Suprapubic skin (tissue), 4 donors: ENCODE measurements around the gene ZNF385D. TPM values are rescaled to one million over a fixed set of nuclear protein-coding genes. Genes with fewer than 3 reads are reported as not detected.

ENCODE experiments used
- DNase-seq, 2 donors: peaks; one replicate each; pipeline ENCODE4 v3.0.0-alpha.2; 2019; ENCODE audit warnings: low spot score in 2 of 2
- H3K27ac ChIP-seq: fragments of 200-600 bp; sonication (generic); one replicate; pipeline ENCODE4 v1.5.1; 2019
- H3K27me3 ChIP-seq: fragments of 200-600 bp; sonication (generic); one replicate; pipeline ENCODE4 v1.5.1; 2019
- H3K36me3 ChIP-seq: fragments of 200-600 bp; sonication (generic); one replicate; pipeline ENCODE4 v1.5.1; 2019
- H3K4me1 ChIP-seq: fragments of 200-600 bp; sonication (generic); one replicate; pipeline ENCODE4 v1.5.1; 2019
- H3K4me3 ChIP-seq: fragments of 200-600 bp; sonication (generic); one replicate; pipeline ENCODE4 v1.5.1; 2019; ENCODE audit warnings: mild to moderate bottlenecking
- H3K9me3 ChIP-seq: fragments of 200-600 bp; sonication (generic); one replicate; pipeline ENCODE4 v1.5.1; 2019
- EP300 ChIP-seq: sonication (generic); formaldehyde crosslinking; IDR thresholded peaks from one replicate; pipeline ENCODE4 v1.6.1; 2017; ENCODE audit warnings: antibody characterized with exemption
- POLR2A ChIP-seq, 2 donors: fragments of 450-650 bp; IDR thresholded peaks; one replicate each; pipeline ENCODE4 v1.6.1; 2017; ENCODE audit warnings: antibody characterized with exemption in 2 of 2, mild to moderate bottlenecking in 2 of 2, moderate library complexity in 2 of 2
- POLR2AphosphoS5 ChIP-seq, 3 donors: sonication (generic); formaldehyde crosslinking; IDR thresholded peaks; one replicate each; pipeline ENCODE4 v1.6.1; 2017; ENCODE audit warnings: antibody characterized with exemption in 3 of 3
- WGBS: methylation state at CpG from one replicate; pipeline ENCODE4 v1.1.5; 2018; 5-methylcytosine and 5-hydroxymethylcytosine counted together
- total RNA-seq, 4 donors: library from RNA; depleted of rRNA; stranded (reverse); fragments of >200 nt; gene quantifications; one replicate each; pipeline ENCODE4 v1.1.0, GENCODE V29; 2016
- TF ChIP-seq, protein P1 (sequence below), 2 donors: fragments of 200-600 bp in 1 of 2; fragments of 450-650 bp in 1 of 2; sonication (generic) in 1 of 2; IDR thresholded peaks; one replicate each; pipeline ENCODE4 v1.5.1; 2016 to 2019; ENCODE audit warnings: antibody characterized with exemption in 2 of 2, mild to moderate bottlenecking in 1 of 2, moderate library complexity in 1 of 2

The ZNF385D gene
- total RNA-seq, 4 donors from 2014 or later = 0.86 to 3.7 (median 1.6) TPM

DNA sequence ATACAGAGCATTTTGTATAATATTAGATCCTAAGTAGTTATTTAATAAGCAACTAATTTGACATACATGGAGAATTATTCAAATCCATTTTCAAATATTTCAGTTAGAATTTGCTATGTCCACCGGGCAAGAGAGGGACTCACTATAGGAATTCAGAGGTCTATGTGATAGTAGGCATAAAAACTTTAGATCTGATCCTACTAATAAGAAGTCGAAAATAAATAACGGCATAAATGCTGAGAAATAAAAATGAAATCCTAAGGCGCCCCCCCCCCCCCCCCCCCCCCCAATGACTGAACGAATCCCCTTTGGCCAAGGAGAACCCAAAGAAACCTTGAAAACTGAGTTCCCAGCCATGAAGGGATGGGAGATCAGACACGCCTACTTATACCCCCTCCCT lies 80.6 kb downstream of the ZNF385D start:
- no peak overlapping the region for H3K4me3 ChIP-seq

DNA sequence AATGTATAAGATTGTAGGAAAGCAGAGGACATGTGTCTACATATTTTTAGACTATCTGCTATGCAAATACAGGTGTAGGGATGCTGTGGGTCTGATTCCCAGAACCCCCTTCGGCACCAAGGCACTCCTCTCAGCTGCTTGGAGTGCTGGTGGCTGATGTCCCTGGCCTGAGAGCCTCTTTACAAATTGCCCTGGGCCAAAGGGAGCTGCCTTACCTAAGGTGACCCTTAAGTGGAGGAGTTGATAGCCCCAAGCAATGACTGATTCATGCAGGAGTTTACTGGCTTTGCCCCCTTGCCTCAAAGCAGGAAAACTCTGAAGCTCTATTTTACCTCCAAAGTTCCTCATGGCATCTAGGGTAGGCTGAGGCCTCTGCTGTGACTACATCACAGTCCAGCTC lies 83.0 kb downstream of the ZNF385D start:
- H3K36me3 ChIP-seq = no peaks in the 10 kb centered on the region
- no peak for DNase-seq
- no peak overlapping the region for H3K27ac ChIP-seq
- H3K27me3 ChIP-seq = no peaks in the 10 kb centered on the region
- no peaks in the 10 kb centered on the region for H3K4me1 ChIP-seq
- TF ChIP-seq POLR2AphosphoS5 (IDR thresholded peaks at IDR 0.05) (no peak), EP300 (no peak)
- 69% methylated on average over 1 of the region's 1 CpG for WGBS
- no peak overlapping the region for H3K4me3 ChIP-seq
- H3K9me3 ChIP-seq = no peaks in the 10 kb centered on the region

More for the DNA sequence above, 80.6 kb downstream of the ZNF385D start:
- no peaks in the 10 kb centered on the region for H3K27me3 ChIP-seq
- H3K27ac ChIP-seq = no peak overlapping the region
- TF ChIP-seq EP300 (no peak), POLR2A (IDR thresholded peaks at IDR 0.05) (no peak), POLR2AphosphoS5 (IDR thresholded peaks at IDR 0.05) (no peak)
- TF ChIP-seq, protein P1, sequence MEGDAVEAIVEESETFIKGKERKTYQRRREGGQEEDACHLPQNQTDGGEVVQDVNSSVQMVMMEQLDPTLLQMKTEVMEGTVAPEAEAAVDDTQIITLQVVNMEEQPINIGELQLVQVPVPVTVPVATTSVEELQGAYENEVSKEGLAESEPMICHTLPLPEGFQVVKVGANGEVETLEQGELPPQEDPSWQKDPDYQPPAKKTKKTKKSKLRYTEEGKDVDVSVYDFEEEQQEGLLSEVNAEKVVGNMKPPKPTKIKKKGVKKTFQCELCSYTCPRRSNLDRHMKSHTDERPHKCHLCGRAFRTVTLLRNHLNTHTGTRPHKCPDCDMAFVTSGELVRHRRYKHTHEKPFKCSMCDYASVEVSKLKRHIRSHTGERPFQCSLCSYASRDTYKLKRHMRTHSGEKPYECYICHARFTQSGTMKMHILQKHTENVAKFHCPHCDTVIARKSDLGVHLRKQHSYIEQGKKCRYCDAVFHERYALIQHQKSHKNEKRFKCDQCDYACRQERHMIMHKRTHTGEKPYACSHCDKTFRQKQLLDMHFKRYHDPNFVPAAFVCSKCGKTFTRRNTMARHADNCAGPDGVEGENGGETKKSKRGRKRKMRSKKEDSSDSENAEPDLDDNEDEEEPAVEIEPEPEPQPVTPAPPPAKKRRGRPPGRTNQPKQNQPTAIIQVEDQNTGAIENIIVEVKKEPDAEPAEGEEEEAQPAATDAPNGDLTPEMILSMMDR (IDR thresholded peaks at IDR 0.05) = no peak
- H3K9me3 ChIP-seq = no peaks in the 10 kb centered on the region
- H3K36me3 ChIP-seq = no peaks in the 10 kb centered on the region
- H3K4me1 ChIP-seq = no peaks in the 10 kb centered on the region
- DNase-seq = no peak
- WGBS = 87% methylated on average over 5 of the region's 6 CpGs

DNA sequence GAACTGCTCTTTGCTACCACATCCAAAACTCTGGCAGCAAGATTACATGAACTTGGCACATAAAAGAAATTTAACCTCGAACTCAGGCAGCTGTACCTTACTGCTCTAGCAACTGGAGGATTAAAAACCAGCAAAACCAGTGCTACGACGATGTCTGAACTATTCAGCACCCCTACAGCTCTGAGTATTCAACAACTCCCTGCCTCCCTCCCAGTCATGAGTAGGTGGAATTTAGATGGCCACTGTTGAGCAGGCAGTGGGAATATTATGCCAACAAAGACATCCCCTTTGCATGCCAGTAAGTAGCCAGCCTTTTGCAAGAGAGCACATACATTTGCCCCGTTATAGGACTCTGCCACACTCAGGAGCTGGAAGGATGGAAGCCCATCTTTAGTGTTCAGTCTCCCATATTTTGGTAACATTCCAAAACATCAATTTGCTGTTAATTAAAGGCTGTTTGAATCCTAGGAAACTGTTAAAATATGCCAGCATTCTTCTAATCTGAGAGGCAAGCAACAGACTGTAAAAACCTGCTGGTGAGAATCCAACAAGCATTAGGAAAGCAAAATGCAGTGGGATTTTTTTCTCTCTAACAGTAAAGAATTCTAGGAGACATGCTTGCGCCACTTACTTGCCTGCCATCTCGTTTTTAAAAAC lies 85.4 kb downstream of the ZNF385D start:
- H3K27ac ChIP-seq = no peak overlapping the region
- no peaks in the 10 kb centered on the region for H3K27me3 ChIP-seq
- TF ChIP-seq EP300 (no peak), POLR2AphosphoS5 (IDR thresholded peaks at IDR 0.05) (no peak), POLR2A (IDR thresholded peaks at IDR 0.05) (no peak)
- TF ChIP-seq, protein P1 (IDR thresholded peaks at IDR 0.05) = no peak
- no peaks in the 10 kb centered on the region for H3K4me1 ChIP-seq
- H3K4me3 ChIP-seq = no peak overlapping the region
- 35% methylated on average over 6 of the region's 6 CpGs for WGBS
- no peaks in the 10 kb centered on the region for H3K36me3 ChIP-seq
- H3K9me3 ChIP-seq = no peaks in the 10 kb centered on the region
- no peak for DNase-seq

DNA sequence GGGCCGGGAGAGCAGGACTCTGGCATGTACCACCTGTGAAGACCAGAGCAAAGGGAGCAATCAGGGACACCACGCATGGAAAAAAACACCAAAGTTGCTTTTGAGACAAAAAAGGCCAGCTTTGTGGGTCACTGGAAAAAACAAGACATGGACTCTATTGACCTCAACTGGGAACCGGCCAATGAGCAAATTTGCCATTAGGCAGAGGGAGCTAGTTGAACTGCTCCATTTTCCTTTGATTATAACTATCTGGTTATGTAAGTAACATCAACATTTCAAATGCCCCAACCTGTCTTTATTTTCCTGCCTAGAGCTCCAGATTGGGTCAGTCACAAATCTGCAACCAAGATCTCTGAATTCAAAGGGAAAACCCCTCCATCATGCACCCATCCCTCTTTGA lies 86.0 kb downstream of the ZNF385D start:
- Histone ChIP-seq H3K27ac (no peak overlapping the region), H3K4me3 (no peak overlapping the region), H3K9me3 (no peaks in the 10 kb centered on the region), H3K27me3 (no peaks in the 10 kb centered on the region), H3K4me1 (no peaks in the 10 kb centered on the region), H3K36me3 (no peaks in the 10 kb centered on the region)
- WGBS = 77% methylated on average over 3 of the region's 3 CpGs
- no peak for TF ChIP-seq POLR2A (IDR thresholded peaks at IDR 0.05)
- TF ChIP-seq EP300 = no peak
- TF ChIP-seq POLR2AphosphoS5 (IDR thresholded peaks at IDR 0.05) = no peak
- TF ChIP-seq, protein P1 (IDR thresholded peaks at IDR 0.05) = no peak
- DNase-seq = no peak

DNA sequence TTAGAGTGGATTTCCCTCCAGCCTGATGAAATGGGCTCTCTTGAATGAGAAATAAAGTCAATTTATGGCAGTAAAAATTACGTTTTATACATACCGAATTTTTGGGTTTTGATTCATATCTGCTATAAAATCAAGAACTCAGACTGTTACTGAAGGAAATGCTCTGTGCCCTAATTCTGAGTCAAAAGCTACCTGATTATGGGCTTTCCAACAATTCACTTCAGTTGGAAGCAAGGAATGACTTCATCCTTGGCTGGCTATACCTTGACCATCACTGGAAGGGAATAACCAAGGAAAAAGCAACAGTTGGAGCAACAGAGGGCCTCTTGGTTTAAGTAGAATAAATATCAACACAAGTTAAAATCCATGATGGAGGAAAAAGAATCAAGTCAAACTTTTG lies 88.6 kb downstream of the ZNF385D start:
- DNase-seq = no peak
- Histone ChIP-seq H3K9me3 (no peaks in the 10 kb centered on the region), H3K27me3 (no peaks in the 10 kb centered on the region), H3K36me3 (no peaks in the 10 kb centered on the region), H3K27ac (no peak overlapping the region), H3K4me1 (no peaks in the 10 kb centered on the region), H3K4me3 (no peak overlapping the region)
- WGBS = 91% methylated on average over 2 of the region's 2 CpGs
- TF ChIP-seq, protein P1 (IDR thresholded peaks at IDR 0.05) = no peak

DNA sequence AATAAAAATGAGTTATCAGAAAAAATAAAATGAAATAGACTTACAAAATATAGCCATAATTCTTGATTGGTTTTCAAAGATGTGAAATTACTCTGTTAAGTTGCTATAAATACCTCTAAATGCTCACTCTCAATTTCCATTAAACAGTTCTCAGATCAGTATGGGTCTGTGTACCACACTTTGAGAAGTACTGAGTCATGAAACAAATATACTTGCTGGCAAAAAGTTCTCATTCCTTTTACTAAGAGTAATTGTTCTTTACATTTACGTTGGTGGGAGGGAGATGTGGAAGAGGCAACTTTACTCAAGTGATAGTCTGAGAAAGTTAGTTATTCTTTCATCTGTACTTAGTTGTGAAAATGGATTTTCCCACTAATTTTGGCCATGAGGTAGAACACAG lies 96.3 kb downstream of the ZNF385D start:
- H3K27ac ChIP-seq = no peak overlapping the region
- no peaks in the 10 kb centered on the region for H3K27me3 ChIP-seq
- no peaks in the 10 kb centered on the region for H3K4me1 ChIP-seq
- 34% methylated on average over 1 of the region's 1 CpG for WGBS
- DNase-seq = no peak
- H3K4me3 ChIP-seq = no peak overlapping the region
- no peaks in the 10 kb centered on the region for H3K36me3 ChIP-seq
- TF ChIP-seq, protein P1 (IDR thresholded peaks at IDR 0.05) = no peak
- H3K9me3 ChIP-seq = no peaks in the 10 kb centered on the region
